ENCODE results near the gene ZSWIM3.
A peak's percentile ranks its signal among the peaks of the same experiment; 100 is the strongest.

DNA sequence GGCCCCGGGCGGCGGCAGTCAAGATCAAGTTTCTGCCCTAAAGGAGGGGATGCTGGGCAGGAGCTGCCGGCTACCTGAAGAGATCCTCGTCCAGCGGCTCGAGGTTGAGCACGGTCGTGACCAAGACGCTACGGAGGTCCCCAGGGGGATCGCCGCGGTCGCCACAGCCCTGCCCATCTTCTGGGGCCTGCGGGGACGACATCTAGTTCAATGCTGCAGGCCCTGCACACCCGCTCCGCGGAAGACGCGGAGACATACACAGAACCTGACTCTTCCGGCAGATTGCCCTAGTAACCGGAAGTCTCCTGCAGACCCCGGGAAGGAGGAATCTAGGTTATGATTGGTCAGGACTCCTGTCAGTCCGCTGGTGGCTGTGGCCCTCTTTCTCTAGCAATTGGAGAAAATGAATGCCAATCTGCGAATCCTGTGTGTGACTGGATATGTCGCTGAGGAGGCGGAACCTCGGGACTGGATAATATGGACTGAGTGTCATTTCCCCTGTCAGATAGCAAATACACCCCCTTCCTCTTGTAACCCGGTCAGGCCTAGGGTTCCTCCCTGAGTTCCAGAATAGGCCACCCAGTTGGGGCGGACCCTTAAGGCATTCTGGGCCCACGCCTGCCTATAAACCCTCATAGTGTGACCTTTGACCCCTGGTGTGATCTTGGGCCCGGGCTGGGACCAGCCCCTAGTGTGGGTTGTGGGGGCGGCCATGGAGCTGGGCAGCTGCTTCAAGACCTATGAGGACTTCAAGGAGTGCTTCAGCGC lies at the start of gene ZSWIM3, which contains the start of gene ACOT8:
- TF ChIP-seq POLR2AphosphoS5 (IDR thresholded peaks at IDR 0.05) (peak; percentile 81 to 82), CTCF (IDR thresholded peaks at IDR 0.05) (no peak)

Data from upper lobe of left lung (tissue), 4 donors.